ENCODE results near the gene NEU3. TPM values are rescaled to one million over a fixed set of nuclear protein-coding genes. Genes with fewer than 3 reads are reported as not detected.

The NEU3 gene
- total and polyA plus RNA-seq, 4 donors = 2.7 to 9.5 (median 5.3) TPM

- Histone ChIP-seq H3K27me3 (ENCODE audit: control insufficient read depth in 4 of 4, insufficient read depth in 4 of 4, low read length in 3 of 4) (no peaks in the 10 kb centered on the region), H3K9ac (ENCODE audit: low read depth in 1 of 2, low read length in 2 of 2) (no peak overlapping the region), H3K27ac (ENCODE audit: low read depth in 1 of 2, low read length in 2 of 2) (no peak overlapping the region), H3K9me3 (ENCODE audit: control insufficient read depth in 4 of 4, low read length in 3 of 4) (no peaks in the 10 kb centered on the region), H3K36me3 (ENCODE audit: control insufficient read depth in 4 of 4, insufficient read depth in 3 of 4, low read depth in 1 of 4, low read length in 3 of 4) (no peaks in the 10 kb centered on the region), H3K4me3 (ENCODE audit: low read depth in 1 of 3, low read length in 3 of 3) (no peak overlapping the region), H3K4me1 (ENCODE audit: control insufficient read depth in 4 of 4, insufficient read depth in 4 of 4, low read length in 3 of 4) (no peaks in the 10 kb centered on the region)
- WGBS = 66% methylated on average over 8 of the region's 8 CpGs
- DNase-seq (ENCODE audit: low spot score) = peak; percentile 86
- peak; percentile 75 for TF ChIP-seq CTCF (IDR thresholded peaks at IDR 0.05; ENCODE audit: low read depth, low read length, missing input control)
- TF ChIP-seq RAD21 (IDR thresholded peaks at IDR 0.05) = peak; percentile 78 to 89
- no peak for TF ChIP-seq MAX (IDR thresholded peaks at IDR 0.05)
- TF ChIP-seq FOXA1 (IDR thresholded peaks at IDR 0.05) = no peak
These were observed 43.2 kb downstream of the NEU3 start for GRCh38 chr11:75031771-75032549.

DNA sequence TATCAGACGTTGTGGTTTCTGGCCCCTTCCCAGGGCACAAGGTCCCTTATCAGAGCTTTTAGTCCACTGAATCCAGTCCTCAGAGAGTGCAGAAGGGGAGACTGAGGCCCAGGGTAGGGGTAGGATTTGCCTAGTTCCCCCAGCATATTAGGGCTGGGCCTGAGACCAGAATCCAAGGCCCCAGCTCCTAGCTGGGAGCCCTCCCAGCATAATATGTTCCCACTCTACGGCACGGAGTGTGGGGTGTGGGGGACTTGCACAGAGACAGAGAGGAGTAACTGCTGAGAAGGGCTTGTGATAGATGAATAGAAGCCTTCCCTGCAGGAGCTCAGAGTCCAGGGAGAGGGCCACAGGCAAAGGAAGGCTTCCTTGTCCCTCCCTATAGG is 43.8 kb downstream of the NEU3 start:
- Histone ChIP-seq H3K9ac (ENCODE audit: low read depth in 1 of 2, low read length in 2 of 2) (no peak overlapping the region), H3K4me3 (ENCODE audit: low read depth in 1 of 3, low read length in 3 of 3) (no peak overlapping the region), H3K9me3 (ENCODE audit: control insufficient read depth in 4 of 4, low read length in 3 of 4) (no peaks in the 10 kb centered on the region), H3K27ac (ENCODE audit: low read depth in 1 of 2, low read length in 2 of 2) (no peak overlapping the region), H3K27me3 (ENCODE audit: control insufficient read depth in 4 of 4, insufficient read depth in 4 of 4, low read length in 3 of 4) (no peaks in the 10 kb centered on the region), H3K4me1 (ENCODE audit: control insufficient read depth in 4 of 4, insufficient read depth in 4 of 4, low read length in 3 of 4) (no peaks in the 10 kb centered on the region), H3K36me3 (ENCODE audit: control insufficient read depth in 4 of 4, insufficient read depth in 3 of 4, low read depth in 1 of 4, low read length in 3 of 4) (no peaks in the 10 kb centered on the region)
- WGBS = 87% methylated on average over 3 of the region's 3 CpGs
- TF ChIP-seq GABPA (IDR thresholded peaks at IDR 0.05 in 1 of 2, conservative IDR thresholded peaks at IDR 0.05 in 1 of 2) = no peak
- TF ChIP-seq JUND (IDR thresholded peaks at IDR 0.05) = no peak
- no peak for TF ChIP-seq RAD21 (IDR thresholded peaks at IDR 0.05)
- TF ChIP-seq, protein P1, sequence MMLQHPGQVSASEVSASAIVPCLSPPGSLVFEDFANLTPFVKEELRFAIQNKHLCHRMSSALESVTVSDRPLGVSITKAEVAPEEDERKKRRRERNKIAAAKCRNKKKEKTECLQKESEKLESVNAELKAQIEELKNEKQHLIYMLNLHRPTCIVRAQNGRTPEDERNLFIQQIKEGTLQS (IDR thresholded peaks at IDR 0.05) = no peak
- TF ChIP-seq CTCF (IDR thresholded peaks at IDR 0.05; ENCODE audit: low read depth, low read length, missing input control) = no peak
- TF ChIP-seq FOXA1 (IDR thresholded peaks at IDR 0.05) = no peak
- no peak for TF ChIP-seq HNF4G (IDR thresholded peaks at IDR 0.05)
- DNase-seq (ENCODE audit: low spot score) = no peak

DNA sequence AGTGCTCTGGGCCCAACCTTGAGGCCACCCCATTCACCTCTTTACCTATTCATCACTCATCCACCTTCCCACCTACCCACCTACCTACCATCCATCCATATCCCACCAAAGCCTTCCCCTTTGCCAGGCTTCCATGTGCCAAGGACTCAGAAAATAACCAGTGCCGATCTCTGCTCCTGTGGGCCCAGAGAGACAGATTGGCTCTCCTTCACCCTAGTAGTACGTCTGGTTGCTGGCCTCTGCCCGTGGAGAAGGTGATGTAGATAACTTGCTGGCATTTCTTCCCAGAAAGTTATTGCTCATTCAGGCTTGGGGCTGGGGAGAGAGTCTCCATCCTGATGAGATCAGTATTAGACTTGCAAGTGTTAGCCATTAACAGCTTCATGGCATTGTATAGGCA is 45.2 kb downstream of the NEU3 start:
- H3K4me3 ChIP-seq (ENCODE audit: low read depth in 1 of 3, low read length in 3 of 3) = no peak overlapping the region
- H3K36me3 ChIP-seq (ENCODE audit: control insufficient read depth in 4 of 4, insufficient read depth in 3 of 4, low read depth in 1 of 4, low read length in 3 of 4) = no peaks in the 10 kb centered on the region
- no peaks in the 10 kb centered on the region for H3K27me3 ChIP-seq (ENCODE audit: control insufficient read depth in 4 of 4, insufficient read depth in 4 of 4, low read length in 3 of 4)
- no peak overlapping the region for H3K9ac ChIP-seq (ENCODE audit: low read depth in 1 of 2, low read length in 2 of 2)
- DNase-seq (ENCODE audit: low spot score) = no peak
- no peaks in the 10 kb centered on the region for H3K9me3 ChIP-seq (ENCODE audit: control insufficient read depth in 4 of 4, low read length in 3 of 4)
- H3K4me1 ChIP-seq (ENCODE audit: control insufficient read depth in 4 of 4, insufficient read depth in 4 of 4, low read length in 3 of 4) = no peaks in the 10 kb centered on the region
- H3K27ac ChIP-seq (ENCODE audit: low read depth in 1 of 2, low read length in 2 of 2) = no peak overlapping the region
- 92% methylated on average over 3 of the region's 3 CpGs for WGBS
- TF ChIP-seq SP1 (IDR thresholded peaks at IDR 0.05) = no peak
- TF ChIP-seq RAD21 (IDR thresholded peaks at IDR 0.05) = no peak
- no peak for TF ChIP-seq RXRA (IDR thresholded peaks at IDR 0.05)
- no peak for TF ChIP-seq TAF1 (conservative IDR thresholded peaks at IDR 0.05)
- TF ChIP-seq ZBTB33 (IDR thresholded peaks at IDR 0.05) = no peak
- TF ChIP-seq HNF4A (conservative IDR thresholded peaks at IDR 0.05) = no peak
- no peak for TF ChIP-seq GABPA (IDR thresholded peaks at IDR 0.05 in 1 of 2, conservative IDR thresholded peaks at IDR 0.05 in 1 of 2)
- TF ChIP-seq, protein P1 (IDR thresholded peaks at IDR 0.05) = no peak
- no peak for TF ChIP-seq NR2F2 (IDR thresholded peaks at IDR 0.05)
- no peak for TF ChIP-seq YY1 (IDR thresholded peaks at IDR 0.05)
- no peak for TF ChIP-seq CTCF (IDR thresholded peaks at IDR 0.05; ENCODE audit: low read depth, low read length, missing input control)
- no peak for TF ChIP-seq MAX (IDR thresholded peaks at IDR 0.05)
